Heart left ventricle (tissue), 13 donors: ENCODE results near the gene ZNF366.

Source experiments
- CTCF ChIP-seq, 12 donors: fragments of 200-600 bp; sonication (generic) in 4 of 12; IDR thresholded peaks; one replicate each; pipeline versions ENCODE4 v1.5.0 to v1.8.0; 2018 to 2022; ENCODE audit warnings: antibody characterized with exemption in 12 of 12, mild to moderate bottlenecking in 5 of 12
- POLR2A ChIP-seq, 2 donors: fragments of 450-650 bp; IDR thresholded peaks; one replicate each; pipeline ENCODE4 v1.6.1; 2017; ENCODE audit warnings: antibody characterized with exemption in 2 of 2, mild to moderate bottlenecking in 2 of 2, moderate library complexity in 2 of 2
- donor health status: ischemic (EF 13 %, LVEDD 7.1; RV severe dilation, severe dysfunction).
- donor health status: DM: no; HTN: yes; CAD: no.
- donor health status: DM: no; HTN: no; CAD: no.
- donor health status: ischemic (EF 25% LVEDD 6.9; RV normal size, moderate dysfunction).
- donor health status: ischemic (EF 25% LVEDD 5.7; RV mildly dilated, moderate dysfunction).
- donor health status: ischemic (EF 35%, LVEDD 5.7; RV mildly dilated, moderate dysfunction).
- donor health status: nonischemic (EF 11% LVEDD 7.7; RV severe dilation, severe dysfunction).
- donor health status: DM: yes; HTN: yes; CAD: no.
- donor health status: PGD.
- donor health status: ischemic (EF 29% LVEDD 5.4; RV normal size, mild dysfunction).
- donor health status: nonischemic (EF 23%, LVEDD 6.1; RV moderate dilation, normal function).

GRCh38 chr5:72408127-72408526 is 99.1 kb downstream of the ZNF366 start:
- TF ChIP-seq CTCF (IDR thresholded peaks at IDR 0.05) (no peak), POLR2A (IDR thresholded peaks at IDR 0.05) (no peak)
